Neuron (in vitro differentiated cells): ENCODE results near the gene STX8.
"Not testable (repeated sequence)": the region's sequence is repeated elsewhere in the genome, so short reads cannot be mapped to it uniquely, and the experiment has no call there.

Experiments used
- H2AFZ ChIP-seq: one replicate; pipeline ENCODE4 v1.6.1; 2013; ENCODE audit warnings: low read depth, mild to moderate bottlenecking, inconsistent platforms, low read length, moderate library complexity
- H3K27me3 ChIP-seq: one replicate; pipeline ENCODE4 v1.6.1; 2013; ENCODE audit warnings: low read length; ENCODE audit not compliant: insufficient read depth
- H3K36me3 ChIP-seq: one replicate; pipeline ENCODE4 v1.6.1; 2013; ENCODE audit warnings: low read length; ENCODE audit not compliant: insufficient read depth
- H3K4me1 ChIP-seq: one replicate; pipeline ENCODE4 v1.6.1; 2013; ENCODE audit warnings: low read length; ENCODE audit not compliant: insufficient read depth
- H3K4me3 ChIP-seq: 2 replicates; pipeline ENCODE4 v1.5.1; 2013; ENCODE audit warnings: mild to moderate bottlenecking, low read length, moderate library complexity
- H3K9me3 ChIP-seq: one replicate; pipeline ENCODE4 v1.6.1; 2013; ENCODE audit warnings: low read length

STX8 gene

DNA sequence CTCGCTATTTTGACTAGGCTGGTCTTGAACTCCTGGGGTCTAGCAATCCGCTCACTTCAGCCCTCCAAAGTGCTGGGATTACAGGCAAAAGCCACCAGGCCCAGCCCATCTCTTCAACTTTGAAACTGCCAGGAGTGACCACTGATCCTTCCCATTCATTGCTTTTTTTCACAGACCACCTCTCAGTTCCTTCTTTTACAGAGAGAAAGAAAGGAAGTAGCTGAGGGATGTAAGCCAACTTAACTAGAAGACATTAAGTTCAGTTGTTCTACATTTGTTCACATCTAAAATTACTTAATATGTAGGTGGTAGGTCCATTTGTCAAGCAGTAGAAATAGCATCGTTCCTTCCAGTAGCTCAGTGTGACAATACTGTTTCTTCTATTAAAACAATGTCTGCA, 219.8 kb downstream of the STX8 start:
- Histone ChIP-seq H3K27me3 (no peaks in the 10 kb centered on the region), H3K36me3 (no peaks in the 10 kb centered on the region), H2AFZ (no peak overlapping the region), H3K9me3 (no peaks in the 10 kb centered on the region), H3K4me3 (no peak overlapping the region), H3K4me1 (no peaks in the 10 kb centered on the region)

DNA sequence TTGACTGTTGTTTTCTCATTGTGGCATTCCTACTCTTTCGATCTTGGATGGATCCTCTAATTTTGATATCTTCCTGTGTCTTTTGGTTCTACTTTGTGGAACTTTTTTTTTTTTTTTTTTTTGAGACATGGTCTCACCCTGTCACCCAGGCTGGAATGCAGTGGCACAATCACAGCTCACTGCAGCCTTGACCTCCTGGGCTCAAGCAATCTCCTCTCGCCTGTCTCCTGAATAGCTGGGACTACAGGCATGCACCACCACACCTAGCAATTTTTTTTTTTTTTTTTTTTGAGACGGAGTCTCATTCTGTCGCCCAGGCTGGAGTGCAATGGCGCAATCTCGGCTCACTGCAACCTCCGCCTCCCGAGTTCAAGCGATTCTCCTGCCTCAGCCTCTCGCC, 220.4 kb downstream of the STX8 start:
- not testable (repeated sequence) for H3K4me3 ChIP-seq, H3K27me3 ChIP-seq, H3K36me3 ChIP-seq, H3K9me3 ChIP-seq, H2AFZ ChIP-seq, H3K4me1 ChIP-seq

DNA sequence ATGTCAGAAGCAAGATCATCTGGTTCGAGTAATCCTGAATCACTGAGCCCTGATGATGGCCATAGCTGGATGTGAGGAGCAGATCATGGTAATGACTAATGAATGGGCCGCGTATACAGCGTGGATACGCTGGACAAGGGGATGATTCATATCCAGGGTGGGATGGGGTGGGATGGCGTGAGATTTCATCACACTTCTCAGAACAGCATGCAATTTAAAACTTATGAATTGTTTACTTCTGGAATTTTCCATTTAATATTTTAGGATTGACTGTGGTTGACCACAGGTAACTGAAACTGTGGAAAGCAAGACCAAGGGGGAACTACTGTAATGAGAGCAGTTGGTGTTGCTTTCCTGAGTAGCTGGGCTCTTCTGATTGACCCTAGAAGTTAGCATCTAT, 225.5 kb downstream of the STX8 start:
- Histone ChIP-seq H3K9me3 (no peaks in the 10 kb centered on the region), H3K4me1 (no peaks in the 10 kb centered on the region), H3K27me3 (no peaks in the 10 kb centered on the region), H2AFZ (no peak overlapping the region), H3K36me3 (no peaks in the 10 kb centered on the region), H3K4me3 (no peak overlapping the region)

DNA sequence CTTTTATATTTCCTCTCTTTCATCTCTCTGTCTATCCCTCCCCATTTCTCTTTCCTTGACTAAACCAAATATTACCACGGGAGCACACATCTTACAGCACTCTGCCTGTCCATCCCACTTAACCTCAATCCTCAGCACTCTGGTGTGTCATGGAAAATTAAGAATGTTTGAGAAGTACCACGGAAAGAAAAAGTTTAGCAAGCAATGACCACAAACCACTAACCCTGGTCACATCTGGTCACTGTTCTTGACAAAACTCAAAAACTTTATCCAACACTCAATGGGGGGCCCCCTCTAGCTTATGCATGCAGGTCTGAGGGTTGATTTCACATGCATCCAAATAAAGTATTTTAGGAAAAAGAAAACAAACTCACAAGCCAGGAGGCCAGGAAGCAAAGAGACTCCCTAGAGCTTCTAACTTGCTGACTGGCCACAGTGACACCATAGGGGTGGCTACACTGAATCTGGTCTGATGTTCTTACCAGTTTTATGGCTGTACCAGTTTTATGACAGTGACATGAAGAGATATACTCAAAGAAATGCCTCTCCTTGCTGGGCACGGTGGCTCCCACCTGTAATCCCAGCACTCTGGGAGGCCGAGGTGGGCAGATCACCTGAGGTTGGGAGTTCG, 229.2 kb downstream of the STX8 start:
- Histone ChIP-seq H3K27me3 (no peaks in the 10 kb centered on the region), H3K9me3 (no peaks in the 10 kb centered on the region), H3K4me3 (no peak overlapping the region)

DNA sequence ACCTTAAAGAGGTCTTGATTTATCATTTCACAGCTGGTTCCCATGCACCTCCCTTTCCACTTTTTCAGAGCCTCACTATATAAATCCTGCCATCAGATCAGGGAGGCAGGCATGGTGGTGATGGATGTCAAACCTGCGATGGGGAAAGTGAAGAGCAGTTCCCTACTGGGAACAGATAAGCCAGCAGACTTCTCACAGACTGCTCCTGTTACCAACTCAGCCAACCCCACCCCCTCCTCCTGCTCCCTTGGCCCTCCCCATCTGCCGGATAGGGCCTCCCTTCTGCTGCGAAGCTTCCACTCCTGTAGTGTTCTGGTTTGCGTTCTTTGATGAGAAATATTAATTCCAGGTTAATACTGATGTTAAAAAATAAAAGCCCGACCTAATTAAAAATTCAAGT, 232.1 kb downstream of the STX8 start:
- Histone ChIP-seq H3K4me3 (no peak overlapping the region), H3K4me1 (peaks cover 5% of the 10 kb centered on the region), H2AFZ (no peak overlapping the region), H3K27me3 (no peaks in the 10 kb centered on the region), H3K9me3 (peaks cover 4% of the 10 kb centered on the region), H3K36me3 (no peaks in the 10 kb centered on the region)

More for the DNA sequence above, 229.2 kb downstream of the STX8 start:
- Histone ChIP-seq H3K36me3 (no peaks in the 10 kb centered on the region), H2AFZ (no peak overlapping the region), H3K4me1 (peaks cover 5% of the 10 kb centered on the region)

DNA sequence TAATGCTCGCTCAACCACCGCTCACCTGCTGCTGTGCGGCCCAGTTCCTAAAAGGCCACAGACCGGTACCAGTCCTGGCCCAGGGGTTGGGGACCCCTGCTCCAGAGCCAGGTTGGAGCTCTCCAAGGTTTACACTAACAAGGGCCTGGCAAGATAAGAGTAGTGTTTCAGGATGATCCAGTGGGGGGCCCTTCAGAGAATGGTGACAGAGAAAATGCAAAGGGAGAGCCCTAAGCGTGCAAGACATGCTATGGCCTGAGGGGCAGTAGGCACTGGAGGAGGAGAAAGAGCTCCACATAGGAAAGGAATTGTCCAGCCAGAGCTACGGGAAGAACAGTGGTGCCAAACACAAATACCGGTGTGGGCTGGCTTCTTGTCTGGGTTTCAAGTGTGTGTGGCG, 233.4 kb downstream of the STX8 start:
- H3K4me1 ChIP-seq = peaks cover 5% of the 10 kb centered on the region
- peaks cover 4% of the 10 kb centered on the region for H3K9me3 ChIP-seq
- no peaks in the 10 kb centered on the region for H3K36me3 ChIP-seq
- no peak overlapping the region for H2AFZ ChIP-seq
- no peaks in the 10 kb centered on the region for H3K27me3 ChIP-seq
- H3K4me3 ChIP-seq = no peak overlapping the region

DNA sequence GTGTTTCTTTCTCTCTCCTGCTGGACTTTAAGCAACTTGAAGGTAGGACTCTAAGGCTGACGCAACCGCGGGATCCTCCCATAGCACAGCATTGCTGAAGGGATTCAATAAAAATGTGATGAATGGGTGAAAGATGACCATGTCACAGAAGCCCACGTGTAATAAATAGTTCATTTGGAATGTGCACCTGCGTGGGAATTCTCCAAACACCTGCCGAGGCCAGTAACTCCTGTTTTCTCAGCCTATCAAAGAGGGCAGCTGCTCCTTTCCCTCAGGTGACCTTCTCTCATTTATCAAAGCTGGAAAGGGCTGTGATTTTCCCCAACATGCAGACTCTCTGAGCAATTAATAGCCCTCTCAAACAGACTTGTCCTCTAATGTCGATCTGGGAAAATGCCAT, 235.7 kb downstream of the STX8 start:
- no peaks in the 10 kb centered on the region for H3K36me3 ChIP-seq
- peaks cover 4% of the 10 kb centered on the region for H3K9me3 ChIP-seq
- H3K27me3 ChIP-seq = no peaks in the 10 kb centered on the region
- H3K4me1 ChIP-seq = peaks cover 5% of the 10 kb centered on the region
- H3K4me3 ChIP-seq = no peak overlapping the region
- no peak overlapping the region for H2AFZ ChIP-seq

DNA sequence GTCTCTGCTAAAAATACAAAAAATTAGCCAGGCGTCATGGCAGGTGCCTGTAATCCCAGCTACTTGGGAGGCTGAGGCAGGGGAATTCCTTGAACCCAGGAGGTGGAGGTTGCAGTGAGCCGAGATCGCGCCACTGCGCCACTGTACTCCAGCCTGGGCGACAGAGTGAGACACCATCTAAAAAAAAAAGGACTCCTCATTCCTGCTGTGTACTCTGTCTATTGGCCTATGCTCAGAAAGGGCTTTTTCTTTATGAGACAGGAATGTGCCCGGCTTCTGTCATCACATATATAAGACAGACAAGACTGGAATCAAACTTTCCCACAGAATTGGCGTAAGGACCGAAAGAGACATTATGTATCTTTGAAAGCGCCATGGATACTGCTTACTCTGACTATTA, 236.1 kb downstream of the STX8 start:
- H3K4me3 ChIP-seq, H3K4me1 ChIP-seq, H3K27me3 ChIP-seq, H2AFZ ChIP-seq, H3K9me3 ChIP-seq, H3K36me3 ChIP-seq: not testable (repeated sequence)

DNA sequence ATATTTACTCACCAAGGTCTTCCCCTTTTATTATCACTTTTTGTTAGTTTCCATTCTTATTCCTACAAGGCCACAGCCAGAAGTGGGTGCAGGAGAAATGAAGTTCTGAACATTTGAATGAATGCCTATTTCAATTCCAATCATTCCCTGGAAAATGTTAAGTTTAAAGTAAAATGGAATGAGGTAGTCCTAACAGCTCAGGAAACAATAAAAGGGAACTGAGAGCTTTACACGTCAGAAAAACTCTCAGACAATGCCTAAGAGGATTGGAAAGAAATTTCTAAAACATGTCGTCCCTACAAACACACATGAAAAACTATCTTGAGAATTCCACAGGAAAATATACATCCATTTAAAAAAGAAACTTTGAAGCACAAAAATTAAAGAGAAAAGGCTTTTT, 238.8 kb downstream of the STX8 start:
- no peak overlapping the region for H3K4me3 ChIP-seq
- peaks cover 5% of the 10 kb centered on the region for H3K9me3 ChIP-seq
- H3K4me1 ChIP-seq = peaks cover 8% of the 10 kb centered on the region
- H3K27me3 ChIP-seq = no peaks in the 10 kb centered on the region
- no peak overlapping the region for H2AFZ ChIP-seq
- H3K36me3 ChIP-seq = no peaks in the 10 kb centered on the region

DNA sequence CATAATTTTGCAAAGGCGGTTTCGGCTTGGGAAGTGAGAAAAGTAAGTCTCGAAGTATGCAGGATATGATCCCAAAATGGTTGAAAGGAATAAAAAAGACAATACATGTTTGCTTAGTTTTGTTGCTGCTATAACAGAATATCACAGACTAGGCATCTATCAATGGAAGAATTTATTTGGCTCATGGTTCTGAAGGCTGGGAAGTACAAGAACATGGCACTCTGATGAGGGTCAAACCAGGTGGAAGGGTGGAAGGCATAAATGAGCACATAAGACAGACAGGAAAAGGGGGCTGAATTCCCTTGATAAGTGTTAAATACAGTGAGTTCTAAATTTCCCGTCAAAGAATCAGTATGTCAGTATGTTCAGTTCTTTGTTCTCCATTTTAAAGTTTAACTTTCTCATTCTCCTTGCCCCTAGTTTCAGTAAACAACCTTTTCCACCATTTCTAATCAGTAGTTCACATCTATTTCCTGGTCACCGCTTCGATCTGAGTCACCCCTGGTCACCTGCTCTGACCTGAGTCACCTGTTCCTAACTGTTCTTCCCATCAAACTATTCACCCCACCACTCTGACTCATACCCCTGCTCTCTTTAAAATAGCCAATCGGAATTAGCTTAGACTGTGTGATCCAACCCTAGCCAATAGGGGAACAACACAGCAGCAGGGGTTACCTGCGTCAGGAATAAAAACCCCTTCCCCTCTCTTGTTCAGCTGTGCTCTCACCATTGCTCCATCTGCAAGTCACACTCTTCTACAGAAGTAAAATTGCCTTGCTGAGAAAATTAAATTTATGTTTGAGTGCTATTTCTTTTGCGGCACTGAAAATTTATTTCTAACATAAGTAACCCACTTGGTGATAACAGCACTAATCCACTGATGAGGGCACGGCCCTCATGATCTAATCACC, 240.8 kb downstream of the STX8 start:
- H3K4me3 ChIP-seq = no peak overlapping the region
- peaks cover 3% of the 10 kb centered on the region for H3K9me3 ChIP-seq
- peaks cover 27% of the 10 kb centered on the region for H3K4me1 ChIP-seq
- H3K27me3 ChIP-seq = no peaks in the 10 kb centered on the region
- no peak overlapping the region for H2AFZ ChIP-seq
- H3K36me3 ChIP-seq = no peaks in the 10 kb centered on the region

DNA sequence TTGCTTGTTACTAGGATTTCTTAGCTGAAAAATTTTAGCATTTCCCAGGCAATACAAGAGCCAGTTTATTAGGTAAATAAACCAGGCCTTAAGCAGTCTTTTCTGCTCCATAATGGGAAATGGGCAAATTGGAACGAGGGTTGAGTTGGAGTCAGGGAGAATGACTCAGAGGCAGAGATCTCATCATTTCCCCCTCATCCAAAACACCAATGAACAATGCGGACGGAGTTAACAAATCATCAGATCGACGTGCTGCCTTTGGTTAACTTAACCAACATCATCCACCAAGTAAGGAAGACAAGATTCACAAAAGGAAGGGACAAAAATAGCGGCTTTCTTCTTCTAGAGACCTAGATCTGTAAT, 243.5 kb downstream of the STX8 start:
- H3K36me3 ChIP-seq = no peaks in the 10 kb centered on the region

DNA sequence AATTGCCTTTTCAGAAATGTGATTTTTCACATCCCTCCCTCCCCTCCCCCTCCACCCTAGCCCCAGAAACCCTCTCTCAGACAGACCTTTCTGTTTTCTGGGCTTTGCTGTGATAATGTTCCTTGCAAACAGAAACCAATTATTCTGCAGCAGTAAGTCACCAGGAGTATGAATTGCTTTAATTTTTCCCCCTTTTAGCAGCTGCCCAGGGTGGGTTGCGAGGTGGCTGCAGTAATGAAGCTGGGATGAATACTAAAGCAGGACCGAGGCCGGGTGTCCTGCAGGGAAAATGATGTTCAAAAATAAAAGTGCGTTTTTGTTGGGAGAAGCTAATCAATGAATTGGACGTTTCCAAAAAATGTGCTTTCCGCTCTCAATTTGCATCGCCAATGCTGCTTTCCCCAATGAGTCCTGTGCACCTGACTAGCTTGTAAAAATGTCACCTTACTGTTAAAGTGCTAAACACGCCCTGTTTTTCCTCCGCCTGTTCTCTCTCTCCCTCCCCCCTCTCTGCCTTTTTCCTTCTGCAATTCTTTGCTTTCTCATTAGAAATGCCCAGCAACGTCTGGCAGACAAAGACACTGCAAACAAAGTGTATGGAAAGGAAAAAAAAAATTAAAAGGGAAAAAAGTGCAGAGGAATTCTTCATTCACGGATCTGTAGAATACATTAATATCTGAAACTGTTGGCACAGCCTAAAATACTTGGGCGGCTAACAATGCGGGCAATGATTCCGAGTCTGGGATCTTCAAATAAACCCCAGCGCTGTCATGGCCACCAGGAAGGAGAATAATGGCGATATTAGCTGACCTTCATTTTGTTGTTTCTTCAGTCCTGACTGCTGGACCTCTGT, 244.1 kb downstream of the STX8 start:
- peaks cover 36% of the 10 kb centered on the region for H3K4me1 ChIP-seq
- no peak overlapping the region for H3K4me3 ChIP-seq
- H3K9me3 ChIP-seq = peaks cover 3% of the 10 kb centered on the region
- H3K27me3 ChIP-seq = no peaks in the 10 kb centered on the region
- H3K36me3 ChIP-seq = no peaks in the 10 kb centered on the region
- H2AFZ ChIP-seq = peak overlapping the region; percentile 46

More for the DNA sequence above, 243.5 kb downstream of the STX8 start:
- peaks cover 36% of the 10 kb centered on the region for H3K4me1 ChIP-seq
- peak overlapping the region; percentile 46 for H2AFZ ChIP-seq
- no peak overlapping the region for H3K4me3 ChIP-seq
- no peaks in the 10 kb centered on the region for H3K27me3 ChIP-seq
- peaks cover 3% of the 10 kb centered on the region for H3K9me3 ChIP-seq
